ENCODE measurements around the gene DTNB. TPM values are rescaled to one million over a fixed set of nuclear protein-coding genes. Genes with fewer than 3 reads are reported as not detected.
"Not testable (repeated sequence)": the region's sequence is repeated elsewhere in the genome, so short reads cannot be mapped to it uniquely, and the experiment has no call there.

DTNB gene
- total RNA-seq, 1 donor from 2014 or later = 8.0 TPM

DNA sequence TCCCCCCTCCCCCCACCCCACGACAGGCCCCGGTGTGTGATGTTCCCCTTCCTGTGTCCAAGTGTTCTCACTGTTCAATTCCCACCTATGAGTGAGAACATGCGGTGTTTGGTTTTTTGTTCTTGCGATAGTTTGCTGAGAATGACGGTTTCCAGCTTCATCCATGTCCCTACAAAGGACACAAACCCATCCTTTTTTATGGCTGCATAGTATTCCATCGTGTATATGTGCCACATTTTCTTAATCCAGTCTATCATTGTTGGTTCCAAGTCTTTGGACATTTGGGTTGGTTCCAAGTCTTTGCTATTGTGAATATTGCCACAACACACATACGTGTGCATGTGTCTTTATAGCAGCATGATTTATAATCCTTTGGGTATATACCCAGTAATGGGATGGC is 260.0 kb downstream of the DTNB start:
- DNase-seq = not testable (repeated sequence)

DNA sequence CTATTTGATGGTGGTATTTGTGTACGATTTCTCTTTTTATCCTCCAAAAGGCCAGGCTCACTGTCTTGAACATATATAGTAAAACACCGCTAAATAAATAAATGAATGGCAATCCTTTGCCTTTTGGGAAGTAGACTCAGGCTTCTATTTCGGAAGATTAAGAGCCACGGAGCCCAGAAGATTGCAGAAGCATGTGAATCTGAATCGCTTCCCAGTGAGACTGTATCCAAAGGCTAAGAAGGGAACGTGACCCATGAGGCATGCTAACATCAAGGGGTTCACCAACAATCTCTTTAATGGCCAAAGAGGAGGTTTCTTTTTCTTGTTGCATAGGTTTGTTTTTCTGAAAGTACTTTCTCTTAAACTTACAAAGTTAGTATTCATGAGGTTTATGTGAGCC is 261.6 kb downstream of the DTNB start:
- no peak for DNase-seq

GRCh38 chr2:25411281-25411680 is 262.1 kb downstream of the DTNB start:
- no peak for DNase-seq

DNA sequence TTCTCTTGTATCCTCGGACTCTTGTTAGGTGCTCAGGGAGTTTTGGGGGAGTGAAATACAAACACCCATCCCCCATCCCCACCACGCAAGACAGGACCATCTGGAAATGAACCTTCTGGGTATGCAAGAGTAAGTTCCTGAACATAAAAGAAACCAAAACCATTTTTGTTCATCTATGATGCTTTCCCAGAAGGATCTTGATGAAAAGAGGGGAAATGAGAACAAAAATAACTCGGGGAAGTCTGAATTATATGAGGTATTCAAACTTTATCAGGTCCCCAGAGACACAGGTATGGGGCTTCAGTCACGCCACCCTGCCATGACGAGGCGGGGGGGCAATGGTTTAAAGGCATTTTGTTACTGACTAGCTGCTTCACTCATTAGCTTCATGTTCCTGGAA is 263.0 kb downstream of the DTNB start:
- no peak for DNase-seq

DNA sequence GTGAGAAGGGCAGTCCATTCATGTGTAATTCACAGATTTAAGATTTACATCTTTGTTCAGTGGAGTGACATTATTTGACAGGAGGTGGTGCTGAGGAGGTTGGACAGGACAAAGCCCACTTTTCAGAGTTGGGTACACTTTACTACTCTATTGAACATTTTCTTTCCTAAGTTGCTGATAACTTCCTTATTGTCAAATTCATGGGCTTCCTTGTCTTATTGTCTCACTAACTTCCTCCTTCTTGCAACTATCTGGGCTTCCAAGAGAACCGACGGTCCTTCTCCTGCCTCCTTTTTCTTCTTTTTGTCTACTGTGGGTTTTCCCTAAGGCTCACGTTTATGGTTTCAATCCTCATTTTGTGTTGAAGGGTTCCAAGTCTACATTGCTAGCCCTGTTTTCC is 263.9 kb downstream of the DTNB start:
- DNase-seq = no peak

- no peak for DNase-seq
Observed at GRCh38 chr2:25409044-25409443, 264.3 kb downstream of the DTNB start.

- DNase-seq = no peak
Observed at GRCh38 chr2:25405611-25406295, 267.6 kb downstream of the DTNB start.

GRCh38 chr2:25403120-25403760 is 270.1 kb downstream of the DTNB start:
- not testable (repeated sequence) for DNase-seq

DNA sequence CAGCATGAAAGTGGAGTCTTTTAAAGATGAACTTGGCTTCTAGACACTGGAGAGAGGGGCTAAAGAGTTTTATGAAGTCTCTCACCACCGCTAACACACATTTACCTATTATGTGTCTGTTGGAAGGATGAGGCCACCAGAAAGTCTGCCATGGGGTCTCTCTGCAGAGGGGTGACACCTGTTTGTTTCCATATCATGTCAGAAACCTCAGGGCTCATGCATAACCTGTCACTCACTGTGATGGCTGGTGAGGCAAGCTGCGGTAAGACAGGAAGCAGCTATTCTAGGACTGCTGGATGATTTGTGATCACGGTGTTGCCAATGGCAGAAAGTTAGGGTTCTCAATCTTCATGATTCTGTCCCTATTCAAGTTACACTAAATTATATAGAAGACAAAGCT is 270.9 kb downstream of the DTNB start:
- no peak for DNase-seq

- no peak for DNase-seq
Observed at GRCh38 chr2:25401307-25402026, 271.9 kb downstream of the DTNB start.

DNA sequence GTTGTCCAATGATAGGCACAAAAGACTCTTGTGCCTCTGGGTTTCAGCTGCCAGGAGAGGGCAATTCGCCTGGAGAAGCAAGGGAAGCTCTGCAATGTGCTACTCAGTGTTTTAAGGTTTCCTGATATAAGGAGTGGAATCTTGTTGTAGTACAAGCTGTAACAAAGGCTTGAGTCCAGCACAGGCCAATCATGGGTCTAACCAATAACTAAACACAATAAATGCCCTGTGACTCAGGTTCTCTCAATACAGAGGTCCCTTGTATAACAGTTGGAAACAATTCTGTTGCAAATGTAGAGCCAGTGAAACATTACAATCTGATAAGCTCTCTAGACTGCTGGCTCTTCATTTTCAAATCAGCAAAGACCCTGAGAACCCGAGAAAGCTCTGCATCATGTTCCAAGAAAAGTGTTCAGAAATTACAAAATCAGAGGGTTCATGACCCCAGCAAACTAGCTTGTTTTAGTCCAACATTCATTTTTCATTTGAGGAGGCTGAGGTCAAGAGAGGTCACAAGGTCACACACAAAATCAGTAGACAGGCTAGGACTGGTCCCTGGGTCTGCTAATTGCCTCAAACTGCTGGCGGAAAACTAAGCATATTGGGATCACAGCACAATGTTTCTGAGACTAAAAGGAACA is 272.7 kb downstream of the DTNB start:
- DNase-seq = no peak

GRCh38 chr2:25400169-25400568 is 273.2 kb downstream of the DTNB start:
- DNase-seq = no peak

DNA sequence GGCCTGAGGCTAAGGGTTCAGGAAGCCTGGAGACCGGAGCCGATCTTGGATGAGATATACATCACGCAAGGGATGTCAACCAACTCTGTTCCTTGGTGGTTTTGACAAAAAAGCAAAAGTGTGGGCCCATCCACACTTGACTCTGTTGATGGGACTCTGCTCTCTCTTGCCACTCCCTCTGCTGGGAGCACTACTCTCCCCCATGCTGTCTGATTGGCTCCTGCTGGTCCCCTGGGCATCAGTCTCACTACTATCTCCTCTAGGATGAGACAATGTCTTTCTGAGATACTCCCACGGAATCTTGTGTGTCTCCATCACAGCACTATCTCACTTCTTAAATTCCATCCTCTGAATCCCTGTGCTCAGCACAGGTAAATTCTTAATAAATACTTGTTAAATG is 274.8 kb downstream of the DTNB start:
- DNase-seq = no peak

DNA sequence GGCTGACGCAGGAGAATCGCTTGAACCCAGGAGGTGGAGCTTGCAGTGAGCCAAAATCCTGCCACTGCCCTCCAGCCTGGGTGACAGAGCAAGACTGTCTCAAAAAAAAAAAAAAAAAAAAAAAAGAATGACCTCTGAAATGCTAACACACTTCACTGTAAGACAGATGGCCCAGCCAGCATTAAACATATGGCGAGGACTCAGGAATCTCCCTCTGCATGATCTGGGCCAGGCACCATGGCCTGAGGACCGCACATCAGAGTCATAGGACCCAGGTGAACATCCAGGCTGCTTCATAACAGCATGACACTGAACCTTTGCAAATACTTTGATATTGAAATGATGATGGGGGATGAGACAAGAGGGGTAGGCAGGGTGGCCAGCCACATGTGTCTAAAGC is 275.6 kb downstream of the DTNB start:
- DNase-seq = no peak

- DNase-seq = no peak
Observed at GRCh38 chr2:25389161-25389560, 284.2 kb downstream of the DTNB start.

DNA sequence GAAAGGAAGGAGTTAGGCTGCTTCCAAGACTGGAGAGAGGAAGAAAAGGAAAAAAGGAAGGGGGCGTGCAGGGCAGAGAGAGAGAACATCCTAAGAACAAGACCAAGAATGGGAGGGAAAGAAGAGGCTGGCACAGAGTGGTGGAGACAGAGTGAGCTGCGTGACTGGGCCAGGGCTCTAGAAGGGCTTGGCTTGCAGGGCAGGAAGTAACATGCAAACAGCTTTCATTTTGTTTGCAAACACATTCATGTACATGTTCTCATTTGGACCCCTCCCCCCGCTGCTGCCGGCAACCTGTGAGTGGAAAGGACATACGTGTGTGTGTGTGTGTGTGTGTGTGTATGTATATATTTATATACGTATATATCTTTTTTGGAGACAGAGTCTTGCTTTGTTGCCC is 284.9 kb downstream of the DTNB start:
- no peak for DNase-seq

- no peak for DNase-seq
Observed at GRCh38 chr2:25387876-25388449, 285.4 kb downstream of the DTNB start.

DNA sequence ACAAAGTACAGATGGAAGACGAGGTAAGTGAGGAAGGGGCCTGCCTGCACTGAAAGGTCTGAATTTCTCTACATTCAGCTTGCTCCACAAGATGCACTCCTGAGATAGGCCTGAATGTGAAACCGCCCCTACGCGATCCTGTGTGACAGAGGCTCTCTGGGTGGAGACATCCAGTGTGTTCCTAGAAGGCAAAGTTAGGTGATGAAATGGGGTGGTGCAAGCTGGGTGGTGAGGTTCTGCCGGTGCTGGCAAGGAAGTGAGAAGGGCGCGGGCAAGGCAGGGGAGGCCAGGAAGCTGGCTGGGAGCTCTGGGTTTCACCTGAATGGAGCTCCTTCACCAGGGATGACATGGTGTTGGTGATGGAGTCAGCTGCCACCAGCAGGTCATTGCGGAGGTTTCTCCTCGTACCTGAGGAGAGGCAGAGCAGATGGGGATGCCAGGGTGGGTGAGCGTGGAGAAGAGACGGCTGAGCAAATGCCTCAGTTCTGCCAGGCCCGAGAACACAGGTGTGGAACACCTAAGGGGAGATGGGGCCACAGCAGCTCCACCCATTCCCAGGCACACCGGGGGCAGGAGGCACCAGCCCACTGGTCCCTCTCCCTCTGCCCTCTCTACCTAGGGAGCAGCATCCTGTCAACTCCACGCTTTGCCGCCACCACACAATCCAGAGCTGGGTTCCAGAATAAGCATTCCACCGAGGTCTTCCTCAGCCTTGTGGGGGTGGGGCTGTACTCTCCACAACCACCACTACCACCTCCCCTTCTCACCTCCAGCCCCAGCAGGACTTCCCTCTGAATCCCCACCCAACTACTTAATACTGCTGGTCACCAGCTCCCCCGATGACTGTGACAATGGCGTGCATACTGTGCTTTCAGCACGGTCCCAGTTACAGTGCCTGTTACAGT is 286.2 kb downstream of the DTNB start:
- DNase-seq = no peak

- no peak for DNase-seq
Observed at GRCh38 chr2:25385910-25386309, 287.5 kb downstream of the DTNB start.

GRCh38 chr2:25383806-25384205 is 289.6 kb downstream of the DTNB start:
- DNase-seq = no peak

DNA sequence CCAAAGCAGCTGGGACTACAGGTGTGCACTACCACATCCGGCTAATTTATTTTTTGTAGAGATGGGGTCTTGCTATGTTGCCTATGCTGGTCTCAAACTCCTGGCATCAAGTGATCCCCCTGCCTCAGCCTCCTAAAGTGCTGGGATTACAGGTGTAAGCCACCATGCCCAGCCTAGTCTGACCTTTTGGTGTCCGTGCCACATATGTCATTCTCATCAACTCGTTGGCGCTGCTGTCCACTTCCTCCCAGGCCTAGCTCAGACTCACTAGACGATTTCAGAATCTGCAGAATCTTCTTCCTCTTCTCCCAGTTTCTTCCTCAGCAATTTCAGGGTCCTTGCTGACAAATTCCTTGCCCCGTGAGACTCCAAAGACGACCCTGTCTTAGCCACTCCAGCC is 291.9 kb downstream of the DTNB start:
- no peak for DNase-seq
